Measurements from ENCODE around the gene FXYD5.

The FXYD5 gene

GRCh38 chr19:35206855-35207254, 52.3 kb downstream of the FXYD5 start:
- no peak for DNase-seq
- Histone ChIP-seq H3K27ac (no peak overlapping the region), H3K4me3 (ENCODE audit: low read depth, low read length) (no peak overlapping the region), H3K36me3 (replicated peaks) (no peaks in the 10 kb centered on the region), H3K27me3 (replicated peaks) (no peaks in the 10 kb centered on the region)
- TF ChIP-seq, protein P1, sequence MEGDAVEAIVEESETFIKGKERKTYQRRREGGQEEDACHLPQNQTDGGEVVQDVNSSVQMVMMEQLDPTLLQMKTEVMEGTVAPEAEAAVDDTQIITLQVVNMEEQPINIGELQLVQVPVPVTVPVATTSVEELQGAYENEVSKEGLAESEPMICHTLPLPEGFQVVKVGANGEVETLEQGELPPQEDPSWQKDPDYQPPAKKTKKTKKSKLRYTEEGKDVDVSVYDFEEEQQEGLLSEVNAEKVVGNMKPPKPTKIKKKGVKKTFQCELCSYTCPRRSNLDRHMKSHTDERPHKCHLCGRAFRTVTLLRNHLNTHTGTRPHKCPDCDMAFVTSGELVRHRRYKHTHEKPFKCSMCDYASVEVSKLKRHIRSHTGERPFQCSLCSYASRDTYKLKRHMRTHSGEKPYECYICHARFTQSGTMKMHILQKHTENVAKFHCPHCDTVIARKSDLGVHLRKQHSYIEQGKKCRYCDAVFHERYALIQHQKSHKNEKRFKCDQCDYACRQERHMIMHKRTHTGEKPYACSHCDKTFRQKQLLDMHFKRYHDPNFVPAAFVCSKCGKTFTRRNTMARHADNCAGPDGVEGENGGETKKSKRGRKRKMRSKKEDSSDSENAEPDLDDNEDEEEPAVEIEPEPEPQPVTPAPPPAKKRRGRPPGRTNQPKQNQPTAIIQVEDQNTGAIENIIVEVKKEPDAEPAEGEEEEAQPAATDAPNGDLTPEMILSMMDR (IDR thresholded peaks at IDR 0.05; ENCODE audit: low read depth, low read length, missing control alignments), result no peak
- in situ Hi-C loops (cut with HindIII; ENCODE audit: low pct_ligation_motif_present, low sequenced_read_pairs), result no loop called here

DNA sequence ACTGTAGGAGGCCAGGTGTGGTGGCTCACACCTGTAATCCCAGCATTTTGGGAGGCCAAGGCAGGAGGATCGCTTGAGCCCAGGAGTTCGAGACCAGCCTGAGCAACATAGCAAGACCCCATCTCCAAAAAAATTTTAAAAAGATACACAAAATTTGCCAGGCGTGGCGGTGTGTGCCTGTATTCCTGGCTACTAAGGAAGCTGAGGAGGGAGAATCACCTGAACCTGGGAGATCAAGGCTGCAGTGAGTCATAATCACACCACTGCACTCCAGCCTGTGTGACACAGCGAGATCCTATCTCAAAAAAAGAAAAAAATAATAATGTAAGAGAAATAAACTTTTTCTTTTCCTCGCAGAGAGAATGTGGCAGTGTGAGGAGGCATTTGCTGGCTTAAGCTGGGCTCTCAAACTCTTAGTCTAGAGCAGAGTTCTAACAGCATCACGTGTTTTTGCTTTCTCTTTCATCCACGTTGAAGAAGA, 52.9 kb downstream of the FXYD5 start:
- H3K36me3 ChIP-seq (replicated peaks), result no peaks in the 10 kb centered on the region
- no peak overlapping the region for H3K4me3 ChIP-seq (ENCODE audit: low read depth, low read length)
- no peak overlapping the region for H3K27ac ChIP-seq
- in situ Hi-C loops (cut with HindIII; ENCODE audit: low pct_ligation_motif_present, low sequenced_read_pairs), result no loop called here
- TF ChIP-seq, protein P1 (IDR thresholded peaks at IDR 0.05; ENCODE audit: low read depth, low read length, missing control alignments), result no peak
- DNase-seq, result no peak
- no peaks in the 10 kb centered on the region for H3K27me3 ChIP-seq (replicated peaks)

DNA sequence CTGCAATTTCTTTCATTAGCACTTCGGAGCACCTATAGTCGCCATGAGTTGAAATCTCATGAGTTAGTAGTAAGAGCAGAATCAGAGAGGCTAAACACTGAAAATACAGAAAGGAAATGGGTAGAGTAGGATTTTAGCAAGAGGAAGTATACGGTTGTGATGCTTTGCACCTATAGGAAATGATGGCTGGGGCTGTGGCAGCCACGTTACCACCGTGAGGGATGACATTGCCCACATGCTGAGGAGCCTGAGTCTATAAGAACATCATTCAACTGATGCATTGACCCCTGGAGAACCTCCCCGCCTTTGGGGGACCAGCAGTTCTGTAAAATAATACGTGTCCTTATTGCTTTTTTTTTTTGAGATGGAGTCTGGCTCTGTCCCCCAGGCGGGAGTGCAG, 53.6 kb downstream of the FXYD5 start:
- Histone ChIP-seq H3K36me3 (replicated peaks) (no peaks in the 10 kb centered on the region), H3K27ac (no peak overlapping the region), H3K27me3 (replicated peaks) (no peaks in the 10 kb centered on the region), H3K4me3 (ENCODE audit: low read depth, low read length) (no peak overlapping the region)
- DNase-seq, result no peak
- TF ChIP-seq, protein P1 (IDR thresholded peaks at IDR 0.05; ENCODE audit: low read depth, low read length, missing control alignments), result no peak
- in situ Hi-C loops (cut with HindIII; ENCODE audit: low pct_ligation_motif_present, low sequenced_read_pairs), result no loop called here

- DNase-seq, result no peak
- no peaks in the 10 kb centered on the region for H3K36me3 ChIP-seq (replicated peaks)
- TF ChIP-seq, protein P1 (IDR thresholded peaks at IDR 0.05; ENCODE audit: low read depth, low read length, missing control alignments), result no peak
- no peak overlapping the region for H3K27ac ChIP-seq
- H3K27me3 ChIP-seq (replicated peaks), result no peaks in the 10 kb centered on the region
- in situ Hi-C loops (cut with HindIII; ENCODE audit: low pct_ligation_motif_present, low sequenced_read_pairs), result no loop called here
- no peak overlapping the region for H3K4me3 ChIP-seq (ENCODE audit: low read depth, low read length)
These were observed 55.1 kb downstream of the FXYD5 start for GRCh38 chr19:35209646-35210045.

DNA sequence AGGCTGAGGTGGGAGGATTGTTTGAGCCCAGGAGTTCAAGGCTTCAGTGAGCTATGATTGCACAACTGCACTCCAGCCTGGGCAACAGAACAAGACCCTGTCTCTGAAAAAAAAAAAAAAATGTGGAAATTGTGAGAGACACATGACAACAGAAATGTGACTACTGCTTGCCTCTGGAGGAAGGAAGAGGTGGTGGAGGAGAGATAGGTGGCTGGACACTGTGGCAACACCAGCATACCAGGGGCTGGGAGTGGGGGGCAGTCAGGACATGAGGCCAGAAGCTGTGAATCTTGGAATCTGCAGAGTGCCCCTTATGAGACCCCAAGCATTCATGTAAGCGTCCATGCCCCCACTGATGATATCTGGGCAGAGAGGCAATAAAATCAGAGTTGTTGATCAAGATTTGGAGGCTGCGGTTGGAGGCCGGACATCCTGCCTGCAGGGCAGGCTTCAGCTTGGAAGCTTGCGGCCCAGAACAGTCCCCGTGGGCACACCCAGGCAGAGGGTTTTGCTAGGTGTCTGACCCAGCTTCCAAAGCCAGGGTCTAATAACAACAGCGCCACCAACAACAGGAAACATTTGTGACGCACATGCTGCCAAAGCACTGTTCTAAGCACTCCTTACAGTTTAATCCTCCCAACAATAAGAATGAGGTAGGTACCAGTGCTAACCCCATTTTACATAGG, 57.2 kb downstream of the FXYD5 start:
- no peak overlapping the region for H3K4me3 ChIP-seq (ENCODE audit: low read depth, low read length)
- no peak overlapping the region for H3K27ac ChIP-seq
- H3K36me3 ChIP-seq (replicated peaks), result no peaks in the 10 kb centered on the region
- DNase-seq, result no peak
- TF ChIP-seq, protein P1 (IDR thresholded peaks at IDR 0.05; ENCODE audit: low read depth, low read length, missing control alignments), result no peak
- in situ Hi-C loops (cut with HindIII; ENCODE audit: low pct_ligation_motif_present, low sequenced_read_pairs), result no loop called here
- no peaks in the 10 kb centered on the region for H3K27me3 ChIP-seq (replicated peaks)

GRCh38 chr19:35212241-35212640, 57.7 kb downstream of the FXYD5 start:
- TF ChIP-seq, protein P1 (IDR thresholded peaks at IDR 0.05; ENCODE audit: low read depth, low read length, missing control alignments), result no peak
- Histone ChIP-seq H3K27me3 (replicated peaks) (no peaks in the 10 kb centered on the region), H3K27ac (no peak overlapping the region), H3K4me3 (ENCODE audit: low read depth, low read length) (no peak overlapping the region), H3K36me3 (replicated peaks) (no peaks in the 10 kb centered on the region)
- DNase-seq, result no peak
- in situ Hi-C loops (cut with HindIII; ENCODE audit: low pct_ligation_motif_present, low sequenced_read_pairs), result no loop called here

Measured in brain microvascular endothelial cell (primary cell).